ENCODE measurements around the gene KLHL28. TPM values are rescaled to one million over a fixed set of nuclear protein-coding genes. Genes with fewer than 3 reads are reported as not detected.

Gene KLHL28
- total and polyA plus RNA-seq, 2 donors (not counting 3 experiments of a cell fraction or from before 2014, with no cell fraction given) = 2.9 to 7.3 TPM

- H3K27ac ChIP-seq (ENCODE audit: insufficient read depth, low read depth, low read length) = no peak overlapping the region
- BruUV-seq (replicated peaks) = no TSS peak
- H3K9ac ChIP-seq (replicated peaks; ENCODE audit: extremely low read depth, insufficient read depth, low read length) = no peak overlapping the region
- no peak for FAIRE-seq
- intact Hi-C loops (cut with micrococcal nuclease) (no loop called here), dilution Hi-C loops (cut with MboI; ENCODE audit: extremely low pct_ligation_motif_present, low sequenced_read_pairs) (no loop called here)
- H3K4me2 ChIP-seq (ENCODE audit: insufficient read depth, low read length) = no peak overlapping the region
- TF ChIP-seq EZH2 (IDR thresholded peaks at IDR 0.05; ENCODE audit: borderline replicate concordance, low read depth, low read length, severe bottlenecking) (no peak), MYC (IDR thresholded peaks at IDR 0.05; ENCODE audit: low read depth, low read length) (no peak), FOS (IDR thresholded peaks at IDR 0.05; ENCODE audit: borderline replicate concordance, insufficient read depth, low read length) (no peak), GATA2 (IDR thresholded peaks at IDR 0.05; ENCODE audit: insufficient read depth, insufficient read length, low read depth, low read length) (no peak), POLR2A (IDR thresholded peaks at IDR 0.05; ENCODE audit: low read depth, low read length) (no peak), POLR2AphosphoS5 (IDR thresholded peaks at IDR 0.05; ENCODE audit: insufficient read depth, low read depth, low read length) (no peak), JUN (IDR thresholded peaks at IDR 0.05; ENCODE audit: borderline replicate concordance, insufficient read depth, insufficient read length, low read depth) (no peak)
- TF ChIP-seq, protein P1, sequence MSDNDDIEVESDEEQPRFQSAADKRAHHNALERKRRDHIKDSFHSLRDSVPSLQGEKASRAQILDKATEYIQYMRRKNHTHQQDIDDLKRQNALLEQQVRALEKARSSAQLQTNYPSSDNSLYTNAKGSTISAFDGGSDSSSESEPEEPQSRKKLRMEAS (IDR thresholded peaks at IDR 0.05; ENCODE audit: insufficient read depth, insufficient read length) = no peak
- TF ChIP-seq, protein P2, sequence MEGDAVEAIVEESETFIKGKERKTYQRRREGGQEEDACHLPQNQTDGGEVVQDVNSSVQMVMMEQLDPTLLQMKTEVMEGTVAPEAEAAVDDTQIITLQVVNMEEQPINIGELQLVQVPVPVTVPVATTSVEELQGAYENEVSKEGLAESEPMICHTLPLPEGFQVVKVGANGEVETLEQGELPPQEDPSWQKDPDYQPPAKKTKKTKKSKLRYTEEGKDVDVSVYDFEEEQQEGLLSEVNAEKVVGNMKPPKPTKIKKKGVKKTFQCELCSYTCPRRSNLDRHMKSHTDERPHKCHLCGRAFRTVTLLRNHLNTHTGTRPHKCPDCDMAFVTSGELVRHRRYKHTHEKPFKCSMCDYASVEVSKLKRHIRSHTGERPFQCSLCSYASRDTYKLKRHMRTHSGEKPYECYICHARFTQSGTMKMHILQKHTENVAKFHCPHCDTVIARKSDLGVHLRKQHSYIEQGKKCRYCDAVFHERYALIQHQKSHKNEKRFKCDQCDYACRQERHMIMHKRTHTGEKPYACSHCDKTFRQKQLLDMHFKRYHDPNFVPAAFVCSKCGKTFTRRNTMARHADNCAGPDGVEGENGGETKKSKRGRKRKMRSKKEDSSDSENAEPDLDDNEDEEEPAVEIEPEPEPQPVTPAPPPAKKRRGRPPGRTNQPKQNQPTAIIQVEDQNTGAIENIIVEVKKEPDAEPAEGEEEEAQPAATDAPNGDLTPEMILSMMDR (IDR thresholded peaks at IDR 0.05; ENCODE audit: extremely low read depth in 1 of 2, insufficient read depth in 1 of 2, low read depth in 1 of 2, low read length in 2 of 2) = no peak
- ChIA-PET CTCF (no interaction called here), POLR2A (no interaction called here)
- H3K4me1 ChIP-seq (ENCODE audit: control insufficient read depth, extremely low read depth, insufficient read depth, low read length) = no peaks in the 10 kb centered on the region
- no peak overlapping the region for H2AFZ ChIP-seq (ENCODE audit: low read depth, low read length)
- H4K20me1 ChIP-seq (replicated peaks; ENCODE audit: control insufficient read depth, extremely low read depth, insufficient read depth, low read length) = no peaks in the 10 kb centered on the region
- H3K4me3 ChIP-seq (replicated peaks in 1 of 3; ENCODE audit: insufficient read depth in 1 of 3, low read depth in 1 of 3, low read length in 3 of 3) = no peak overlapping the region
- no peaks in the 10 kb centered on the region for H3K9me1 ChIP-seq (replicated peaks; ENCODE audit: control insufficient read depth, extremely low read depth, insufficient read depth, low read length)
- no peaks in the 10 kb centered on the region for H3K27me3 ChIP-seq (ENCODE audit: control insufficient read depth in 2 of 2, insufficient read depth in 2 of 2, low read length in 2 of 2)
- peaks cover 10% of the 10 kb centered on the region for H3K79me2 ChIP-seq (ENCODE audit: control insufficient read depth, insufficient read depth, low read length)
- no peaks in the 10 kb centered on the region for H3K36me3 ChIP-seq (ENCODE audit: control insufficient read depth in 2 of 2, extremely low read depth in 1 of 2, insufficient read depth in 2 of 2, low read length in 2 of 2)
- H3K9me3 ChIP-seq (replicated peaks; ENCODE audit: control insufficient read depth, insufficient read depth, low read length) = no peaks in the 10 kb centered on the region
- no peak for DNase-seq (ENCODE audit: low read depth, low spot score)
These were observed 20.8 kb upstream of the KLHL28 start for GRCh38 chr14:44982594-44982993.

Measured in endothelial cell of umbilical vein (primary cell).